ENCODE data around the gene CDIP1.

- no peak for TF ChIP-seq CTBP1 (IDR thresholded peaks at IDR 0.05; ENCODE audit: borderline replicate concordance)
- no peak for TF ChIP-seq TARDBP (IDR thresholded peaks at IDR 0.05)
- TF ChIP-seq FOXA1 (IDR thresholded peaks at IDR 0.05): no peak
- no peak for TF ChIP-seq FOXK2 (IDR thresholded peaks at IDR 0.05)
- TF ChIP-seq ELF4 (IDR thresholded peaks at IDR 0.05): no peak
- TF ChIP-seq ARNT (IDR thresholded peaks at IDR 0.05): no peak
- TF ChIP-seq SUZ12 (IDR thresholded peaks at IDR 0.05): no peak
- TF ChIP-seq NFRKB (IDR thresholded peaks at IDR 0.05): no peak
- no peak for TF ChIP-seq LEF1 (IDR thresholded peaks at IDR 0.05; ENCODE audit: borderline replicate concordance)
- no peak for TF ChIP-seq BHLHE40 (IDR thresholded peaks at IDR 0.05; ENCODE audit: borderline replicate concordance)
- TF ChIP-seq ZNF384 (IDR thresholded peaks at IDR 0.05): no peak
These were observed 30.8 kb downstream of the CDIP1 start for GRCh38 chr16:4507588-4508345.
